GM12892 (cell line): Measurements from ENCODE around the gene ABCC12.
A peak's percentile ranks its signal among the peaks of the same experiment; 100 is the strongest.
"Not testable (repeated sequence)": the region's sequence is repeated elsewhere in the genome, so short reads cannot be mapped to it uniquely, and the experiment has no call there.

Source experiments
- DNase-seq: peaks from one replicate; pipeline ENCODE4 v3.0.0; 2011; ENCODE audit not compliant: insufficient read length
- FAIRE-seq: peaks from 2 replicates; lab custom pipeline; 2011; peaks lifted over from hg19 to GRCh38; lab: Jason Lieb, UNC
- POLR2A ChIP-seq: IDR thresholded peaks from 2 replicates; pipeline ENCODE4 v1.6.1; 2011; ENCODE audit warnings: low read depth, low read length, control low read depth
- POLR2AphosphoS5 ChIP-seq: IDR thresholded peaks from 2 replicates; pipeline ENCODE4 v1.6.1; 2011; ENCODE audit warnings: low read depth, low read length, control low read depth
- TAF1 ChIP-seq: IDR thresholded peaks from 2 replicates; pipeline ENCODE4 v1.6.1; 2011; ENCODE audit warnings: low read depth, mild to moderate bottlenecking, control low read depth, low read length, borderline replicate concordance

ABCC12 gene

DNA sequence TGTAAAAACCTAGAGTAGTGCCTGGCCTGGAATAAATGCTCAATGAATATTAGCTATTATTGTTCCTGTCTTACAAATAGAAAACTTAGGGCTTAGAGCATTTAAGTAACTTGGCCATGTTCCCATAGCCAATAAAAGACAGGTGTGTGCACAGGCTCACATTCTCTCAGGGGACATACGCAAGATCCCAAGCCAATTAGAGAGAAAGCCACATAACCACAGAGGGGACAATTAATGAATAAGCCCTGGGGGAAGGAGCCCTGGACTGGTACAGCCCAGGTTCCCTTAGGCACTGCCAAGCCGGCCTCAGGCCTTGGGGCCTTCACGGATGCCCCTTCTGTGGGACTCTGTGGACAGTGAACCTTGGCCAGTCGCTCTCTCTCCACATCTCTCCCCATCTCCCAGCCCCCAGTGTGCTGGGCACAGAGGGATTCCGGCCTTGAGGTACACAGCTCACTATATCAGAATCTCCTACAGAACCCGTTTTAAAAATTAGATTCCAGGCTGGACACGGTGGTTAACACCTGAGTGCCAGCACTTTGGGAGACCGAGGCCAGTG is 27.3 kb upstream of the ABCC12 start:
- DNase-seq (no peak), FAIRE-seq (no peak)
- TF ChIP-seq TAF1 (no peak), POLR2AphosphoS5 (no peak), POLR2A (no peak)

GRCh38 chr16:48181746-48182520 is 26.1 kb upstream of the ABCC12 start:
- DNase-seq, FAIRE-seq: not testable (repeated sequence)

DNA sequence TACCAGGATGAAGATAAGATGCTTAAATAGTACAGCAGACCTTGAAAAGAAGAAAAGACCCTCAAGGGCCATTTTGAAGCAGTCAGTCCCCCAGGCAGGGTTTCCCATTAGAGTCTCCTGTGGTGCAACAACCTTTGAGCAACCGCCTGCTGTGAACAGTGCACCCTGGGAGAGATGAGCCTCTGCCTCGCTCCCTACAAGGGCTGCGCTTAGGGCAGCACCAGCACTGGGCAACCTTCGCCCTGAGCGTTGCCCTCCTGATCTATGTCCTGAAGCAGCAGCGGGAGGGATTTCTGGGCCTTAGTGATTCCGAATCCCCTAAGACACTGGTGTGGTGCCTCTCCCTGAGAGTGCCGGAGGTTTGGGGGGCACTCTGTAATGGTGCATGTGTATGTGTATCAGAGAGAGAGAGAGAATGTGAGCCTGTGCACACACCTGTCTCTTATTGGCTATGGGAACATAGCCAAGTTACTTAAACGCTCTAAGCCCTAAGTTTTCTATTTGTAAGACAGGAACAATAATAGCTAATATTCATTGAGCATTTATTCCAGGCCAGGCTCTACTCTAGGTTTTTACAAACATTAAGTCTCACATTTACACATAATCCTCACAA is 25.2 kb upstream of the ABCC12 start:
- TF ChIP-seq TAF1 = no peak
- TF ChIP-seq POLR2A = no peak
- no peak for TF ChIP-seq POLR2AphosphoS5
- FAIRE-seq = no peak
- no peak for DNase-seq

GRCh38 chr16:48176635-48177408 is 21.0 kb upstream of the ABCC12 start:
- FAIRE-seq (no peak), DNase-seq (no peak)
- TF ChIP-seq POLR2AphosphoS5 (no peak), POLR2A (no peak), TAF1 (no peak)

DNA sequence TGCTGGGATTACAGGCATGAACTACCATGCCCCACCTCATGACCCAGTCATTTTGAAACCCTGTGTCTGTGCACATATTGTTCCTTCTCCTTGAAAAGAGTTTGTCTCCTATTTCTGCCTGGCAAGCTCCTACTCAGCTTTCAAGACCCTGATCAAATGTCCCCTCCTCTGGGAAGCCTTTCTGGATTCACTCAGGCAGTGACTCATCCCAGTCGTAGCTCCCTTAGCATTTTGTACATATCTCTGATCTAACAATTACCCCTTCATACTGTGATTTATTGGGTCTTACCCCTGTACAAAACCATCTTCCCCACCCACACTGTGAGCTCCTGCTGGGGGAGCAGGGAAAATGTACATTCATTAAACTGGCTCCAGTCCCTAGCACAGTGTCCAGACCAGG is 18.1 kb upstream of the ABCC12 start:
- FAIRE-seq (no peak), DNase-seq (no peak)
- no peak for TF ChIP-seq TAF1
- TF ChIP-seq POLR2AphosphoS5 = no peak
- TF ChIP-seq POLR2A = no peak

DNA sequence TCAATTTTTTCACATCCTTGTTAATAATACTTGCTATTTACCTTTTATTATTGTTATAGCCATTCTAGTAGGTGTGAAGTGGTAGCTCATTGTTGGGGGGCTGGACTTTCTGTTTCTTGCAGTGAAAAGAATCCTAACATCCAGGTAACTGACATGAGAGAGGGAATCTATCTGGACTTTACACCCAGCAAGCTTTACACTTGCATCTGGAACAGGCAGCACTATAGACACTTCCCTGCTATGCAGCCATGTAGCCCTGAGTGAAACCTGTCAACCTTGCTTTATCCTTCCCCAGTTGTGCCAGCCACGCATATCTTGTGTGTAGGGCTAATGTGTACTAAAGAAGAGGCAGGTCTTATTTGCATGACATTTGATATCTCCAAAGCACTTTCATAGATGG is 16.9 kb upstream of the ABCC12 start:
- TF ChIP-seq POLR2AphosphoS5 = no peak
- TF ChIP-seq POLR2A = no peak
- TF ChIP-seq TAF1 = no peak
- DNase-seq (no peak), FAIRE-seq (no peak)

DNA sequence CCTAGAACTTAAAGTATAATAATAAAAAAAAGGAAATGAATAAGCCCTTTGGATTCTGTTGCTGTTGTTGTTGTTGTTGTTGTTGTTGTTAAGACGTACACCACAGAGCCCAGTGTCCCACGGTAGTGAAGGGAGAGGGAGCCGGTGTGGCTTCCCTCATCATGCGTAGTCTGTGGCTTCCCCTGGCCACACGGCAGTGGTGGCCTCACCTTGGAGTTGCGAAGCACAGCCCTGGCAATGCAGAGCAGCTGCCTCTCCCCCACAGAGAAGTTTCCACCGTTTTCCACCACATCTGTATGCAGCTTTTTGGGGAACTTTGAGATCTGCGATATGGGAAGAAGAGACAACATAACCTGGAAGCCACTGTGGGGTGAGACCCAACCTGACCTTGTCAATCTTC is 14.1 kb upstream of the ABCC12 start:
- DNase-seq (no peak), FAIRE-seq (no peak)
- no peak for TF ChIP-seq POLR2AphosphoS5
- no peak for TF ChIP-seq POLR2A
- TF ChIP-seq TAF1 = no peak

DNA sequence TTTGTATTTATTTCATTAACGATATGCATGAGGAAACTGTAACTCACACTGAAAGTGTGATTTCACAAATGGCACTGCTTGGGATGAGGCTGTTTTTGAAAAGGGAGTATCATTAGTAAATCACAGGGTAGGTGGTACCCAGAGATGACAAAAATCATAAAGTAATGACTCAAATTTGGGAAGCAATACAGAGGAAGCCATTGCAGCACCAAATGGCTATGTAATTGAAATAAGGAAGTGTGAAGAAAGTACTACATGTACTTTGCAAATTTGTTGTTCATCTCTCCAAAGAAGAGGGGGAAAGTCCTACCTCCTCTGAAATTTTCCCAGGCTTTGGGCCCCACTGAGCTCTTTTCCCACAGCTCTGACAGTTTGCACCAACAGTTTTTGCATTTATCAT is 12.3 kb upstream of the ABCC12 start:
- no peak for DNase-seq
- FAIRE-seq = no peak
- TF ChIP-seq POLR2A (no peak), TAF1 (no peak), POLR2AphosphoS5 (no peak)

GRCh38 chr16:48166617-48167016 is 10.8 kb upstream of the ABCC12 start:
- not testable (repeated sequence) for FAIRE-seq, DNase-seq

DNA sequence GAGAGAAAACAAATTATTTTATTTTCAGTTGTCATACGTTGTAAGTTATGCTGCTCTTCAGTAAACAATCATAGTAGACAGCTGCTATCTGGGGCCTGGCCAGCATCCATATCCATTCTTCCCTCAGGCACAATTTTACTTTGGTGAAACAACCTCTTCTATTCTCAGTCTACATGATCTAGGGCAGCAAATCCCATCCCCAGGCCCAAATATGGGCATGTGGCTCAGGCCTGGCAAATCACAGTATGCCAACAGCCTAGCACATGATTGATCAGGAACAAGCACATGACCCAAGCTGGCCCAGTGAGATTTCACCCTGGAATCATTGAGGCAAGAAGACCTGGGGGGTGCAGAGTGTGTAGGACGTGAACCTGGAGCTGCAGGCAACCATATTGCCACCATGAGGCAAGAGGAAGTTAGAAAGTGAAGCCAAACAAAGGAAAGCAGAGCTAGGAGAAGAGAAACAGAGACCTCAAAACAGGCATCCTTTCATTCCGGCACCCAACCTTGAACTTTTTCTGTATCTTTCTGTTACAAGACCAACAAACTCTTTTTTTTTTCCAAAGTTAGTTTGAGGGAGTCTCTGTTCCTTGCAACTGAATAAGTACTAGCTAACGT is 10.3 kb upstream of the ABCC12 start:
- no peak for TF ChIP-seq POLR2AphosphoS5
- TF ChIP-seq TAF1 = no peak
- no peak for TF ChIP-seq POLR2A
- DNase-seq = no peak
- FAIRE-seq = peak; percentile 24

GRCh38 chr16:48164907-48165715 is 9.3 kb upstream of the ABCC12 start:
- FAIRE-seq = peak; percentile 96
- TF ChIP-seq TAF1 (no peak), POLR2A (no peak), POLR2AphosphoS5 (no peak)
- peak; percentile 62 for DNase-seq
